DOHH2 (cell line): ENCODE measurements around the gene LNP1.

Source experiments
- H3F3A ChIP-seq: fragments of 200-600 bp; sonication (generic), shearing (Covaris generic); 2 replicates; pipeline ENCODE4 v1.6.0; 2016; ENCODE audit warnings: antibody characterized with exemption, mild to moderate bottlenecking; ENCODE audit not compliant: control insufficient read depth, insufficient read depth
- H3K27ac ChIP-seq: fragments of 200-600 bp; sonication (generic); 2 replicates; pipeline ENCODE4 v1.5.1; 2014; ENCODE audit warnings: low read depth, mild to moderate bottlenecking, low read length, moderate library complexity
- H3K27me3 ChIP-seq: fragments of 200-600 bp; sonication (generic); 2 replicates; pipeline ENCODE4 v1.6.1; 2014; ENCODE audit warnings: mild to moderate bottlenecking, low read length, mixed read lengths; ENCODE audit not compliant: control insufficient read depth
- H3K36me3 ChIP-seq: fragments of 200-600 bp; sonication (generic); 2 replicates; pipeline ENCODE4 v1.6.1; 2014; ENCODE audit warnings: mild to moderate bottlenecking, low read length, moderate library complexity, mixed read lengths; ENCODE audit not compliant: control insufficient read depth
- H3K4me1 ChIP-seq: fragments of 200-600 bp; sonication (generic); 2 replicates; pipeline ENCODE4 v1.6.1; 2014; ENCODE audit warnings: mild to moderate bottlenecking, low read length, mixed read lengths; ENCODE audit not compliant: control insufficient read depth
- H3K4me2 ChIP-seq: fragments of 200-600 bp; sonication (generic); 2 replicates; pipeline ENCODE4 v1.6.0; 2014; ENCODE audit warnings: mild to moderate bottlenecking, low read length, moderate library complexity
- H3K4me3 ChIP-seq: fragments of 200-600 bp; sonication (generic); 2 replicates; pipeline ENCODE4 v1.5.1; 2014; ENCODE audit warnings: mild to moderate bottlenecking, low read length, mixed read lengths
- H3K79me2 ChIP-seq: fragments of 200-600 bp; sonication (generic); 2 replicates; pipeline ENCODE4 v1.6.1; 2014; ENCODE audit warnings: mild to moderate bottlenecking, low read length, mixed read lengths; ENCODE audit not compliant: control insufficient read depth
- H3K9me2 ChIP-seq: fragments of 200-600 bp; sonication (generic); replicated peaks from 2 replicates; pipeline ENCODE4 v1.6.1; 2014; ENCODE audit warnings: mild to moderate bottlenecking, low read length, mixed read lengths; ENCODE audit not compliant: control insufficient read depth
- H3K9me3 ChIP-seq: fragments of 200-600 bp; sonication (generic); 2 replicates; pipeline ENCODE4 v1.6.1; 2014; ENCODE audit warnings: antibody characterized with exemption, low read length, mixed read lengths; ENCODE audit not compliant: control insufficient read depth, insufficient read depth
- H4K20me1 ChIP-seq: fragments of 200-600 bp; sonication (generic); 2 replicates; pipeline ENCODE4 v1.6.0; 2014; ENCODE audit warnings: low read depth, mild to moderate bottlenecking, antibody characterized with exemption, low read length, moderate library complexity; ENCODE audit not compliant: control insufficient read depth, insufficient read depth
- CTCF ChIP-seq: fragments of 200-600 bp; sonication (generic); IDR thresholded peaks from one replicate; pipeline ENCODE4 v1.5.1; 2014; ENCODE audit warnings: antibody characterized with exemption, mild to moderate bottlenecking, low read depth, low read length; ENCODE audit not compliant: poor library complexity, severe bottlenecking
- EZH2phosphoT487 ChIP-seq: fragments of 200-600 bp; sonication (generic); IDR thresholded peaks from 2 replicates; pipeline ENCODE4 v1.6.1; 2017; ENCODE audit warnings: borderline replicate concordance, mild to moderate bottlenecking, antibody characterized with exemption, low read length, moderate library complexity, mixed read lengths

Gene LNP1

GRCh38 chr3:100361897-100362296 is 39.4 kb upstream of the LNP1 start:
- no peaks in the 10 kb centered on the region for H3K27me3 ChIP-seq
- H3K36me3 ChIP-seq: peaks cover 69% of the 10 kb centered on the region
- H3K79me2 ChIP-seq: no peaks in the 10 kb centered on the region
- no peaks in the 10 kb centered on the region for H4K20me1 ChIP-seq
- H3K27ac ChIP-seq: no peak overlapping the region
- no peak overlapping the region for H3K4me3 ChIP-seq
- no peaks in the 10 kb centered on the region for H3K4me1 ChIP-seq
- no peak for TF ChIP-seq CTCF
- no peak for TF ChIP-seq EZH2phosphoT487
- no peaks in the 10 kb centered on the region for H3K9me3 ChIP-seq
- no peaks in the 10 kb centered on the region for H3F3A ChIP-seq
- no peak overlapping the region for H3K4me2 ChIP-seq
- no peaks in the 10 kb centered on the region for H3K9me2 ChIP-seq

GRCh38 chr3:100364421-100364820 is 36.9 kb upstream of the LNP1 start:
- H3K4me1 ChIP-seq: no peaks in the 10 kb centered on the region
- H3K4me2 ChIP-seq: no peak overlapping the region
- no peak for TF ChIP-seq CTCF
- TF ChIP-seq EZH2phosphoT487: no peak
- H3K36me3 ChIP-seq: peaks cover 81% of the 10 kb centered on the region
- H3K79me2 ChIP-seq: no peaks in the 10 kb centered on the region
- H3F3A ChIP-seq: no peaks in the 10 kb centered on the region
- H3K4me3 ChIP-seq: no peak overlapping the region
- no peaks in the 10 kb centered on the region for H3K27me3 ChIP-seq
- no peaks in the 10 kb centered on the region for H4K20me1 ChIP-seq
- no peak overlapping the region for H3K27ac ChIP-seq
- no peaks in the 10 kb centered on the region for H3K9me3 ChIP-seq
- no peaks in the 10 kb centered on the region for H3K9me2 ChIP-seq

- TF ChIP-seq EZH2phosphoT487 (no peak), CTCF (no peak)
- no peak overlapping the region for H3K27ac ChIP-seq
- H3K4me1 ChIP-seq: no peaks in the 10 kb centered on the region
These were observed 34.9 kb upstream of the LNP1 start for GRCh38 chr3:100366424-100366823.

GRCh38 chr3:100368441-100368840 is 32.9 kb upstream of the LNP1 start:
- Histone ChIP-seq H3K4me2 (no peak overlapping the region), H3K36me3 (peaks cover 85% of the 10 kb centered on the region), H3K27ac (no peak overlapping the region), H3K4me3 (no peak overlapping the region), H3K9me3 (no peaks in the 10 kb centered on the region), H3K4me1 (no peaks in the 10 kb centered on the region), H3K27me3 (no peaks in the 10 kb centered on the region), H3K79me2 (no peaks in the 10 kb centered on the region), H4K20me1 (no peaks in the 10 kb centered on the region), H3K9me2 (no peaks in the 10 kb centered on the region), H3F3A (no peaks in the 10 kb centered on the region)
- no peak for TF ChIP-seq CTCF
- TF ChIP-seq EZH2phosphoT487: no peak

More at GRCh38 chr3:100366424-100366823, 34.9 kb upstream of the LNP1 start:
- H3K36me3 ChIP-seq: peaks cover 85% of the 10 kb centered on the region
- no peaks in the 10 kb centered on the region for H3K27me3 ChIP-seq
- H3K9me2 ChIP-seq: no peaks in the 10 kb centered on the region
- H3K79me2 ChIP-seq: no peaks in the 10 kb centered on the region
- no peaks in the 10 kb centered on the region for H3F3A ChIP-seq
- no peaks in the 10 kb centered on the region for H3K9me3 ChIP-seq
- H3K4me2 ChIP-seq: no peak overlapping the region
- no peaks in the 10 kb centered on the region for H4K20me1 ChIP-seq
- H3K4me3 ChIP-seq: no peak overlapping the region
